Gastrocnemius medialis (tissue), 4 donors: Measurements from ENCODE around the gene CEBPZOS. TPM values are rescaled to one million over a fixed set of nuclear protein-coding genes. Genes with fewer than 3 reads are reported as not detected.

Source experiments
- ATAC-seq, 2 donors: fragments of 150-250 bp; one replicate each; pipeline ENCODE4 v1.9.1; 2016
- DNase-seq, 2 donors: peaks; one replicate each; pipeline ENCODE4 v3.0.0-alpha.2; 2019
- H3K27ac ChIP-seq, 4 donors: fragments of 200-600 bp; sonication (generic); 1 replicate in 1 of 4; 2 replicates in 3 of 4; pipeline ENCODE4 v1.5.1; 2016 to 2018; ENCODE audit warnings: mild to moderate bottlenecking in 2 of 4, moderate library complexity in 1 of 4
- H3K27me3 ChIP-seq, 3 donors: fragments of 200-600 bp; sonication (generic) in 2 of 3; 1 replicate in 1 of 3; 2 replicates in 2 of 3; pipeline versions ENCODE4 v1.5.1 to v1.6.0; 2016 to 2019; ENCODE audit warnings: mild to moderate bottlenecking in 1 of 3, moderate library complexity in 1 of 3
- H3K36me3 ChIP-seq, 2 donors: fragments of 200-600 bp; sonication (generic) in 1 of 2; one replicate each; pipeline ENCODE4 v1.5.1; 2017 to 2018
- H3K4me1 ChIP-seq, 2 donors: fragments of 200-600 bp; sonication (generic) in 1 of 2; one replicate each; pipeline ENCODE4 v1.5.1; 2016 to 2017; ENCODE audit warnings: mild to moderate bottlenecking in 2 of 2
- H3K4me3 ChIP-seq, 4 donors: fragments of 200-600 bp; sonication (generic) in 3 of 4; 1 replicate in 1 of 4; 2 replicates in 3 of 4; pipeline ENCODE4 v1.5.1; 2016 to 2019; ENCODE audit warnings: mild to moderate bottlenecking in 2 of 4
- H3K9me3 ChIP-seq, 3 donors: fragments of 200-600 bp; sonication (generic) in 2 of 3; 1 replicate in 1 of 3; 2 replicates in 2 of 3; pipeline ENCODE4 v1.5.1; 2016 to 2019
- CTCF ChIP-seq, 5 experiments: fragments of 450-650 bp in 3 of 5; fragments of 200-600 bp in 2 of 5; sonication (generic) in 2 of 5; IDR thresholded peaks in 4 of 5; conservative IDR thresholded peaks in 1 of 5; 1 replicate in 4 of 5; 2 replicates in 1 of 5; pipeline ENCODE4 v1.5.1; 2016 to 2019; ENCODE audit warnings: antibody characterized with exemption in 5 of 5, mild to moderate bottlenecking in 3 of 5, moderate library complexity in 3 of 5
- POLR2A ChIP-seq, 2 donors: fragments of 450-650 bp; IDR thresholded peaks; one replicate each; pipeline ENCODE4 v1.6.1; 2017; ENCODE audit warnings: antibody characterized with exemption in 2 of 2, mild to moderate bottlenecking in 2 of 2, moderate library complexity in 2 of 2
- in situ Hi-C, 4 donors: fragments of 200-750 bp; cut with MboI; loops; one replicate each; pipeline versions ENCODE4 v1.15.0 to v1.8.0; 2017; ENCODE audit warnings: low sequenced_read_pairs in 4 of 4
- intact Hi-C: fragments of 100-400 bp; cut with DNase I; formaldehyde crosslinking; loops from one replicate; pipeline ENCODE4 v1.15.1; 2023; ENCODE audit warnings: low total_unique reads
- total RNA-seq, 4 donors: library from RNA; depleted of rRNA; stranded (reverse); fragments of >200 nt; gene quantifications; one replicate each; pipeline versions ENCODE4 v1.1.0 to v1.2.3, GENCODE V29; 2016

CEBPZOS gene
- 10 to 100 TPM; 19.9 to 33.1 (median 24.1) TPM for total RNA-seq

- Histone ChIP-seq H3K36me3 (peaks cover 0 to 20% of the 10 kb centered on the region in 2 donors), H3K4me3 (peak within 1 kb of the TSS; percentile 76 to 97 (median 86)), H3K27ac (peak within 1 kb of the TSS; percentile 82 to 96 (median 92)), H3K9me3 (no peaks in the 10 kb centered on the region), H3K4me1 (peaks cover 11 to 12% of the 10 kb centered on the region in 2 donors), H3K27me3 (no peaks in the 10 kb centered on the region)
- intact Hi-C loops = loop anchor here (2.0 kb wide), 1 partner anchor 34 kb away; the partner anchor contains the start of genes CEBPZ and NDUFAF7
- DNase-seq = peak; percentile 63 to 76
- ATAC-seq = peak; percentile 92 to 94
- in situ Hi-C loops = no loop called here
- peak; percentile 76 to 77 for TF ChIP-seq POLR2A (IDR thresholded peaks at IDR 0.05)
- TF ChIP-seq CTCF (IDR thresholded peaks at IDR 0.05 in 4 of 5, conservative IDR thresholded peaks at IDR 0.05 in 1 of 5) = no peak
These were observed at the start of gene CEBPZOS for GRCh38 chr2:37196320-37197195. CEBPZOS (plus strand) TSS chr2:37196496; CDS start chr2:37199705, 3,209 bp downstream.

GRCh38 chr2:37148325-37148724, 48.0 kb upstream of the CEBPZOS start:
- Histone ChIP-seq H3K9me3 (no peaks in the 10 kb centered on the region), H3K27ac (no peak overlapping the region), H3K4me1 (peaks cover 0 to 4% of the 10 kb centered on the region in 2 donors), H3K4me3 (no peak overlapping the region), H3K36me3 (peaks cover 0 to 30% of the 10 kb centered on the region in 2 donors), H3K27me3 (no peaks in the 10 kb centered on the region)
- DNase-seq (no peak), ATAC-seq (no peak)
- intact Hi-C loops = no loop called here
- in situ Hi-C loops = no loop called here
- TF ChIP-seq CTCF (IDR thresholded peaks at IDR 0.05 in 4 of 5, conservative IDR thresholded peaks at IDR 0.05 in 1 of 5) (no peak), POLR2A (IDR thresholded peaks at IDR 0.05) (no peak)

GRCh38 chr2:37149626-37150322, 46.5 kb upstream of the CEBPZOS start:
- Histone ChIP-seq H3K4me1 (peaks cover 0 to 4% of the 10 kb centered on the region in 2 donors), H3K36me3 (peaks cover 0 to 24% of the 10 kb centered on the region in 2 donors), H3K27ac (no peak overlapping the region), H3K4me3 (no peak overlapping the region), H3K9me3 (no peaks in the 10 kb centered on the region), H3K27me3 (no peaks in the 10 kb centered on the region)
- DNase-seq = no peak
- in situ Hi-C loops (loop anchor here in 2 of 4 donors (25.0 kb wide), 1 partner anchor 738 kb away; no protein-coding TSS in a partner anchor), intact Hi-C loops (no loop called here)
- no peak for ATAC-seq
- no peak for TF ChIP-seq POLR2A (IDR thresholded peaks at IDR 0.05)
- TF ChIP-seq CTCF (IDR thresholded peaks at IDR 0.05 in 4 of 5, conservative IDR thresholded peaks at IDR 0.05 in 1 of 5) = no peak

- Histone ChIP-seq H3K36me3 (peaks cover 0 to 4% of the 10 kb centered on the region in 2 donors), H3K27me3 (no peaks in the 10 kb centered on the region), H3K9me3 (no peaks in the 10 kb centered on the region), H3K4me1 (peaks cover 10 to 14% of the 10 kb centered on the region in 2 donors), H3K27ac (no peak overlapping the region), H3K4me3 (no peak overlapping the region)
- no peak for ATAC-seq
- DNase-seq = no peak
- TF ChIP-seq POLR2A (IDR thresholded peaks at IDR 0.05) (no peak), CTCF (IDR thresholded peaks at IDR 0.05 in 4 of 5, conservative IDR thresholded peaks at IDR 0.05 in 1 of 5) (no peak)
- in situ Hi-C loops (loop anchor here in 2 of 4 donors (25.0 kb wide), 1 partner anchor 734 kb away; no protein-coding TSS in a partner anchor), intact Hi-C loops (no loop called here)
These were observed 43.1 kb upstream of the CEBPZOS start for GRCh38 chr2:37153224-37153623.
